Mesenchymal stem cell (in vitro differentiated cells and primary cell): ENCODE measurements around the gene PYDC1.

Experiments used
- DNase-seq: peaks from one replicate; pipeline ENCODE4 v3.0.0-alpha.2; 2013
- H2AFZ ChIP-seq: one replicate; pipeline ENCODE4 v1.6.1; 2013; ENCODE audit warnings: low read depth, mild to moderate bottlenecking, control low read depth, inconsistent platforms, low read length, moderate library complexity
- H2AK5ac ChIP-seq: 2 replicates; pipeline ENCODE4 v1.6.1; 2013; ENCODE audit warnings: low read length, moderate library complexity, mild to moderate bottlenecking, inconsistent platforms; ENCODE audit not compliant: severe bottlenecking
- H2BK120ac ChIP-seq: one replicate; pipeline ENCODE4 v1.6.1; 2013; ENCODE audit warnings: low read depth, mild to moderate bottlenecking, inconsistent platforms, low read length, moderate library complexity
- H2BK12ac ChIP-seq, 2 experiments: one replicate each; pipeline ENCODE4 v1.6.1; 2013; ENCODE audit warnings: inconsistent platforms in 2 of 2, low read length in 2 of 2, mild to moderate bottlenecking in 2 of 2, moderate library complexity in 2 of 2, control low read depth in 1 of 2
- H2BK15ac ChIP-seq: one replicate; pipeline ENCODE4 v1.6.1; 2013; ENCODE audit warnings: mild to moderate bottlenecking, low read depth, inconsistent platforms; ENCODE audit not compliant: poor library complexity, severe bottlenecking
- H2BK5ac ChIP-seq: 2 replicates; pipeline ENCODE4 v1.6.1; 2013; ENCODE audit warnings: low read depth, mild to moderate bottlenecking, low read length, control low read depth, inconsistent platforms; ENCODE audit not compliant: poor library complexity, severe bottlenecking
- H3K14ac ChIP-seq, 2 experiments: one replicate each; pipeline ENCODE4 v1.6.1; 2013; ENCODE audit warnings: inconsistent platforms in 2 of 2, low read length in 2 of 2, control low read depth in 1 of 2, mild to moderate bottlenecking in 1 of 2, moderate library complexity in 1 of 2
- H3K18ac ChIP-seq, 2 experiments: one replicate each; pipeline ENCODE4 v1.6.1; 2013; ENCODE audit warnings: inconsistent platforms in 2 of 2, low read length in 2 of 2, control low read depth in 1 of 2, low read depth in 1 of 2, mild to moderate bottlenecking in 1 of 2
- H3K23ac ChIP-seq, 2 experiments: one replicate each; pipeline ENCODE4 v1.6.1; 2013; ENCODE audit warnings: inconsistent platforms in 2 of 2, low read length in 2 of 2, mild to moderate bottlenecking in 2 of 2, moderate library complexity in 2 of 2, control low read depth in 1 of 2
- H3K27ac ChIP-seq: 2 replicates; pipeline ENCODE4 v1.5.1; 2013; ENCODE audit warnings: mild to moderate bottlenecking, moderate library complexity, low read length, control low read depth, inconsistent platforms; ENCODE audit not compliant: poor library complexity, severe bottlenecking
- H3K27me3 ChIP-seq, 2 experiments: 2 replicates each; pipeline versions ENCODE4 v1.6.1 to v1.7.0; 2013; ENCODE audit warnings: low read length in 2 of 2, mild to moderate bottlenecking in 2 of 2, moderate library complexity in 2 of 2, control low read depth in 1 of 2, inconsistent platforms in 1 of 2; ENCODE audit not compliant: control insufficient read depth in 1 of 2, insufficient read depth in 1 of 2
- H3K36me3 ChIP-seq, 2 experiments: 2 replicates each; pipeline versions ENCODE4 v1.6.1 to v1.7.0; 2013; ENCODE audit warnings: low read length in 2 of 2, control low read depth in 1 of 2, inconsistent platforms in 1 of 2, low read depth in 1 of 2, mild to moderate bottlenecking in 1 of 2; ENCODE audit not compliant: insufficient read depth in 2 of 2, control insufficient read depth in 1 of 2
- H3K4ac ChIP-seq, 2 experiments: one replicate each; pipeline ENCODE4 v1.6.1; 2013; ENCODE audit warnings: inconsistent platforms in 2 of 2, low read length in 2 of 2, mild to moderate bottlenecking in 2 of 2, moderate library complexity in 2 of 2, control low read depth in 1 of 2, low read depth in 1 of 2
- H3K4me1 ChIP-seq: 2 replicates; pipeline ENCODE4 v1.6.1; 2013; ENCODE audit warnings: low read depth, low read length, control low read depth; ENCODE audit not compliant: control insufficient read depth, insufficient read depth
- H3K4me2 ChIP-seq: 2 replicates; pipeline ENCODE4 v1.6.1; 2013; ENCODE audit warnings: low read length, mild to moderate bottlenecking, inconsistent platforms; ENCODE audit not compliant: poor library complexity, severe bottlenecking
- H3K4me3 ChIP-seq, 2 experiments: 2 replicates each; pipeline versions ENCODE4 v1.5.1 to v1.7.0; 2013; ENCODE audit warnings: low read length in 2 of 2, mild to moderate bottlenecking in 2 of 2, control low read depth in 1 of 2, low read depth in 1 of 2; ENCODE audit not compliant: insufficient read depth in 1 of 2
- H3K79me1 ChIP-seq: replicated peaks from 2 replicates; pipeline ENCODE4 v1.6.1; 2013; ENCODE audit warnings: mild to moderate bottlenecking, control low read depth, low read length, inconsistent platforms; ENCODE audit not compliant: poor library complexity, severe bottlenecking
- H3K9ac ChIP-seq: 2 replicates; pipeline ENCODE4 v1.7.0; 2013; ENCODE audit warnings: mild to moderate bottlenecking, low read length, moderate library complexity
- H3K9me3 ChIP-seq: 2 replicates; pipeline ENCODE4 v1.7.0; 2013; ENCODE audit warnings: mild to moderate bottlenecking, low read length; ENCODE audit not compliant: control insufficient read depth
- H4K8ac ChIP-seq: one replicate; pipeline ENCODE4 v1.6.1; 2013; ENCODE audit warnings: inconsistent platforms, mild to moderate bottlenecking, low read length, moderate library complexity
- H4K91ac ChIP-seq: one replicate; pipeline ENCODE4 v1.6.1; 2013; ENCODE audit warnings: mild to moderate bottlenecking, low read length, inconsistent platforms
- WGBS: methylation state at CpG from one replicate; pipeline ENCODE4 v1.1.7; 2013; ENCODE audit warnings: mixed read lengths; 5-methylcytosine and 5-hydroxymethylcytosine counted together

Gene PYDC1

DNA sequence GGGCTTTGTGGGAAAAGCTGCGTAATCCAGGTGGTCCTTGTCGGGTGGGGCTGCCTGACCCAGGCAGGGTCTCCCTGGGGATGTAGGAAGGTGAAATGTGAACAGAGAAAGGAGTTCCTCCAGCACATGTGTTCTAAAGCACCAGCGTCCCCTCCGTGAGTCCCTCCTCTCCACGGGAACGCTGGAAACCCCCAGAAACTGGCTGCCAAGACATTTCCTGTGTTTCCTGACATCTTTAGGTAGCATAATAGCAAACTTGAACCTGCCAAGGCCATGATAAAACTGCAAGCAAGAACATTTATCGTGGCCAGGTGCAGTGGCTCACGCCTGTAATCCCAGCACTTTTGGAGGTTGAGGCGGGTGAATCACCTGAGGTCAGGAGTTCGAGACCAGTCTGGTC, 12.6 kb upstream of the PYDC1 start:
- Histone ChIP-seq H3K4me2 (no peak overlapping the region), H2BK5ac (no peak overlapping the region), H3K23ac (no peak overlapping the region), H3K4me1 (no peaks in the 10 kb centered on the region), H2BK15ac (no peak overlapping the region), H3K4ac (no peak overlapping the region), H3K79me1 (no peaks in the 10 kb centered on the region), H3K27me3 (no peaks in the 10 kb centered on the region), H3K14ac (no peak overlapping the region), H2BK12ac (no peak overlapping the region), H3K27ac (no peak overlapping the region), H3K36me3 (no peaks in the 10 kb centered on the region), H4K91ac (no peak overlapping the region), H2BK120ac (no peak overlapping the region), H4K8ac (no peak overlapping the region), H3K4me3 (no peak overlapping the region), H2AK5ac (no peak overlapping the region), H3K9me3 (no peaks in the 10 kb centered on the region), H3K9ac (no peak overlapping the region), H2AFZ (no peak overlapping the region), H3K18ac (no peak overlapping the region)
- WGBS: 85% methylated on average over 10 of the region's 10 CpGs
- no peak for DNase-seq

DNA sequence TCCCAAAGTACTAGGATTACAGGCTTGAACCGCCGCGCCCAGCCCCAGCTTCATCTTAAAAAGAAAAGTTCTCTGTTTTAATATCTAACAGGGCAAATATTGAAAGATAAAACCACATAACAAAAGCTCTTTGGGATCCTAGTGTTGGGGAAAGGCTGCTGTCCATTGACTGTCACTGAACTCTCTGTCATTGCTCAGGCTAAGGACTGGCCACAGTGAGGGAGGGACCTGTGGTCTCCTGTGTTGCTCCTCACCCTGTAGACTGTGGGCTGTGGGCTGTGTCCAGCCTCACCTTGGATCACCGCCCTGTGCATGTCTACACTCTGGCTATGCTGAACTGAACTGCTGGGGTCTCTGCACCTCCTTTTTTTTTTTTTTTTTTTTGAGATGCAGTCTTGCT, 11.3 kb upstream of the PYDC1 start:
- H3K4me2 ChIP-seq: no peak overlapping the region

DNA sequence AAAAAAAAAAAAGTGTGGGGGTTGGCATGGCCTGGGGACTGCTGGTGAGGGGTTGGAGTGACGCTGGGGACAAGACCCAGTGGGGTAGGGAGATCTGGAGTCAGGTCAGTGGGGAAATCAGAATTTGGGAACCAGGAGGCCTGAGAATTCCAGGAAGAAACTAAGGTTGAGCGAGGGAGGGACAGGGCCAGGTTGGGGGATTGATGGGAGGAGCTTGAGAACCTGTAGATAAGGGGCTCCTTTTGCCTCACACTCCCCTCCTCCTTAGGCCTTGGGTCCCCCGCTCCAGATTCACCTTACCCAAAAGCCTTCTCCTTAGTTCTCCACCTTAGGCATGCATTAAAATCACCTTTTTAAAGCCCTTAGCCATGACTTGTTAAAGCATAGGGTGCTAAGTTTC, 8.3 kb upstream of the PYDC1 start:
- H2AK5ac ChIP-seq: no peak overlapping the region
- H2BK5ac ChIP-seq: no peak overlapping the region
- H3K27ac ChIP-seq: no peak overlapping the region
- no peak overlapping the region for H4K91ac ChIP-seq
- no peak for DNase-seq
- no peak overlapping the region for H3K4me3 ChIP-seq
- H2BK15ac ChIP-seq: no peak overlapping the region
- peaks cover 13 to 18% of the 10 kb centered on the region in 2 experiments for H3K27me3 ChIP-seq
- H2BK120ac ChIP-seq: no peak overlapping the region
- H3K4ac ChIP-seq: no peak overlapping the region
- H2BK12ac ChIP-seq: no peak overlapping the region
- no peak overlapping the region for H3K23ac ChIP-seq
- WGBS: 80% methylated on average over 2 of the region's 3 CpGs
- H3K14ac ChIP-seq: no peak overlapping the region
- H3K4me1 ChIP-seq: no peaks in the 10 kb centered on the region
- no peak overlapping the region for H3K9ac ChIP-seq
- no peaks in the 10 kb centered on the region for H3K36me3 ChIP-seq
- H4K8ac ChIP-seq: no peak overlapping the region
- no peak overlapping the region for H3K4me2 ChIP-seq
- no peak overlapping the region for H3K18ac ChIP-seq
- H3K9me3 ChIP-seq: no peaks in the 10 kb centered on the region
- no peak overlapping the region for H2AFZ ChIP-seq
- H3K79me1 ChIP-seq: no peaks in the 10 kb centered on the region

More for the DNA sequence above, 11.3 kb upstream of the PYDC1 start:
- Histone ChIP-seq H3K4me1 (no peaks in the 10 kb centered on the region), H4K91ac (no peak overlapping the region), H3K27me3 (peaks cover 0 to 1% of the 10 kb centered on the region in 2 experiments), H4K8ac (no peak overlapping the region), H2BK5ac (no peak overlapping the region), H3K79me1 (no peaks in the 10 kb centered on the region), H3K36me3 (no peaks in the 10 kb centered on the region), H3K4me3 (no peak overlapping the region), H2BK15ac (no peak overlapping the region), H3K18ac (no peak overlapping the region), H2AFZ (no peak overlapping the region), H3K4ac (no peak overlapping the region), H2BK120ac (no peak overlapping the region), H3K23ac (no peak overlapping the region), H3K9ac (no peak overlapping the region), H3K27ac (no peak overlapping the region), H3K9me3 (no peaks in the 10 kb centered on the region), H2BK12ac (no peak overlapping the region), H2AK5ac (no peak overlapping the region), H3K14ac (no peak overlapping the region)
- DNase-seq: no peak
- WGBS: 100% methylated on average over 1 of the region's 4 CpGs

DNA sequence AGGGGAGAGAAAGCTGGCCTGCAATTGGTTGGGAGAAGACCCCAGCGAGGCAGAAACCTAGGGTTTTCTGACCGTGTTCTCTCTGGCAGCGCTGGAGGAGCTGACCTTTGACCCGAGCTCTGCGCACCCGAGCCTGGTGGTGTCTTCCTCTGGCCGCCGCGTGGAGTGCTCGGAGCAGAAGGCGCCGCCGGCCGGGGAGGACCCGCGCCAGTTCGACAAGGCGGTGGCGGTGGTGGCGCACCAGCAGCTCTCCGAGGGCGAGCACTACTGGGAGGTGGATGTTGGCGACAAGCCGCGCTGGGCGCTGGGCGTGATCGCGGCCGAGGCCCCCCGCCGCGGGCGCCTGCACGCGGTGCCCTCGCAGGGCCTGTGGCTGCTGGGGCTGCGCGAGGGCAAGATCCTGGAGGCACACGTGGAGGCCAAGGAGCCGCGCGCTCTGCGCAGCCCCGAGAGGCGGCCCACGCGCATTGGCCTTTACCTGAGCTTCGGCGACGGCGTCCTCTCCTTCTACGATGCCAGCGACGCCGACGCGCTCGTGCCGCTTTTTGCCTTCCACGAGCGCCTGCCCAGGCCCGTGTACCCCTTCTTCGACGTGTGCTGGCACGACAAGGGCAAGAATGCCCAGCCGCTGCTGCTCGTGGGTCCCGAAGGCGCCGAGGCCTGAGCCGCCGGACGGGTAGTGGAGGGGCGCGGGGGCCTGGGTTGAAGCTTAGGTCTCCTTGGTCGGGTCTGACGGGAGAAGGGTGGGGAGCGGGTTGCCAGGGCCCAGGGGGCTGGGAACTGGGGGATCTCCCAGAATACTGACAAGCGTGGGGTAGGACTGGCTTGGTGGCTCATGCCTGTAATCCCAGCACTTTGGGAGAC, 7.4 kb upstream of the PYDC1 start:
- Histone ChIP-seq H2BK12ac (no peak overlapping the region), H3K14ac (no peak overlapping the region), H3K79me1 (no peaks in the 10 kb centered on the region), H2AFZ (no peak overlapping the region), H3K4me1 (no peaks in the 10 kb centered on the region), H2BK5ac (no peak overlapping the region), H3K23ac (no peak overlapping the region), H3K27ac (no peak overlapping the region), H3K18ac (no peak overlapping the region), H3K9ac (no peak overlapping the region), H3K9me3 (no peaks in the 10 kb centered on the region), H2BK15ac (no peak overlapping the region), H3K36me3 (no peaks in the 10 kb centered on the region), H3K4ac (no peak overlapping the region), H3K4me2 (no peak overlapping the region), H4K8ac (no peak overlapping the region), H4K91ac (no peak overlapping the region), H3K27me3 (peaks cover 13 to 18% of the 10 kb centered on the region in 2 experiments), H2BK120ac (no peak overlapping the region), H2AK5ac (no peak overlapping the region), H3K4me3 (no peak overlapping the region)
- 94% methylated on average over 80 of the region's 80 CpGs for WGBS
- no peak for DNase-seq
